GM12878 (cell line): ENCODE data around the gene USP31. TPM values are rescaled to one million over a fixed set of nuclear protein-coding genes. Genes with fewer than 3 reads are reported as not detected.

Source experiments
- ATAC-seq: fragments of 200-7000 bp; cut with Tn5 transposase; 3 replicates; pipeline ENCODE4 v1.9.1; 2020; ENCODE audit warnings: mild to moderate bottlenecking, moderate library complexity
- BruUV-seq: library from RNA; stranded (reverse); fragments of 400-500 nt; replicated peaks from 2 replicates; lab custom pipeline; 2021; lab: Mats Ljungman, UMichigan
- CTCF ChIA-PET: fragments of 300-600 bp; sonication (Branson Sonifier 250); formaldehyde crosslinking; extraction: SDS; loops from one replicate; lab custom pipeline; 2021; ENCODE audit warnings: inconsistent platforms; lab: Yijun Ruan, JAX
- POLR2A ChIA-PET: fragments of 350-600 bp; formaldehyde crosslinking; extraction: SDS; loops from one replicate; lab custom pipeline; 2021; ENCODE audit warnings: inconsistent platforms; lab: Charles Lee
- RAD21 ChIA-PET: fragments of 300-600 bp; sonication (Branson Sonifier 250); formaldehyde crosslinking; loops from one replicate; lab custom pipeline; 2023; ENCODE audit warnings: antibody characterized with exemption; ENCODE audit not compliant: unreplicated experiment; lab: Charles Lee
- SMC1A ChIA-PET: fragments of 300-600 bp; sonication (Branson Sonifier 250); formaldehyde crosslinking; loops from one replicate; lab custom pipeline; 2023; ENCODE audit not compliant: unreplicated experiment, uncharacterized antibody; lab: Charles Lee
- DNase-seq: peaks from one replicate; pipeline ENCODE4 v3.0.0-alpha.2; 2011; ENCODE audit warnings: low read depth, low spot score
- FAIRE-seq: peaks from 3 replicates; lab custom pipeline; 2011; peaks lifted over from hg19 to GRCh38; lab: Jason Lieb, UNC
- H2AFZ ChIP-seq: 2 replicates; pipeline ENCODE4 v1.6.0; 2011; ENCODE audit warnings: low read depth, low read length, control low read depth; ENCODE audit not compliant: control insufficient read depth
- H3K27ac ChIP-seq: 2 replicates; pipeline ENCODE4 v1.5.1; 2011; ENCODE audit warnings: control low read depth; ENCODE audit not compliant: control insufficient read depth, insufficient read depth
- H3K27me3 ChIP-seq, 2 experiments: replicated peaks in 1 of 2; 2 replicates each; pipeline versions ENCODE4 v1.6.0 to v1.6.1; 2011; ENCODE audit warnings: low read length in 1 of 2; ENCODE audit not compliant: control insufficient read depth in 2 of 2, insufficient read depth in 2 of 2
- H3K36me3 ChIP-seq, 2 experiments: 2 replicates each; pipeline ENCODE4 v1.5.1; 2011; ENCODE audit warnings: low read length in 1 of 2; ENCODE audit not compliant: control insufficient read depth in 2 of 2, insufficient read depth in 2 of 2
- H3K4me1 ChIP-seq: 2 replicates; pipeline ENCODE4 v1.6.1; 2011; ENCODE audit warnings: mild to moderate bottlenecking, low read length, moderate library complexity, mixed read lengths; ENCODE audit not compliant: control insufficient read depth, insufficient read depth
- H3K4me2 ChIP-seq: 2 replicates; pipeline ENCODE4 v1.6.0; 2011; ENCODE audit warnings: control low read depth; ENCODE audit not compliant: control insufficient read depth, insufficient read depth
- H3K4me3 ChIP-seq: fragments of 200-600 bp; sonication (generic); 2 replicates; pipeline ENCODE4 v1.5.1; 2016
- H3K79me2 ChIP-seq: 2 replicates; pipeline ENCODE4 v1.6.0; 2011; ENCODE audit warnings: low read length; ENCODE audit not compliant: control insufficient read depth, insufficient read depth
- H3K9ac ChIP-seq: 2 replicates; pipeline ENCODE4 v1.8.0; 2011; ENCODE audit warnings: low read length, control low read depth, mixed read lengths; ENCODE audit not compliant: control insufficient read depth, insufficient read depth
- H3K9me3 ChIP-seq: replicated peaks from 3 replicates; pipeline ENCODE4 v1.5.1; 2011; ENCODE audit warnings: mild to moderate bottlenecking, low read length; ENCODE audit not compliant: control insufficient read depth, insufficient read depth
- H4K20me1 ChIP-seq: 2 replicates; pipeline ENCODE4 v1.6.0; 2011; ENCODE audit not compliant: control insufficient read depth, insufficient read depth
- ATF2 ChIP-seq: IDR thresholded peaks from 2 replicates; pipeline ENCODE4 v1.6.1; 2012; ENCODE audit warnings: low read length, inconsistent platforms
- ATF7 ChIP-seq: fragments of 450-650 bp; IDR thresholded peaks from 2 replicates; pipeline ENCODE4 v1.6.1; 2016; ENCODE audit warnings: low read depth, mild to moderate bottlenecking
- CBFB ChIP-seq: IDR thresholded peaks from 2 replicates; pipeline ENCODE4 v1.6.1; 2016; ENCODE audit warnings: antibody characterized with exemption, low read depth
- CHD1 ChIP-seq: IDR thresholded peaks from 2 replicates; pipeline ENCODE4 v1.6.1; 2012; ENCODE audit warnings: low read depth, low read length, improper control_type of control experiment
- CREB1 ChIP-seq: IDR thresholded peaks from 2 replicates; pipeline ENCODE4 v1.6.1; 2012; ENCODE audit warnings: low read depth, mild to moderate bottlenecking, inconsistent platforms
- E4F1 ChIP-seq: fragments of 450-650 bp; IDR thresholded peaks from 2 replicates; pipeline ENCODE4 v1.6.1; 2018; ENCODE audit warnings: borderline replicate concordance, mild to moderate bottlenecking; ENCODE audit not compliant: partially characterized antibody
- EP300 ChIP-seq, 2 experiments: fragments of 150-350 bp in 1 of 2; IDR thresholded peaks; 2 replicates each; pipeline ENCODE4 v1.6.1; 2011 to 2012; ENCODE audit warnings: low read depth in 2 of 2, low read length in 2 of 2, borderline replicate concordance in 1 of 2, improper control_type of control experiment in 1 of 2, inconsistent platforms in 1 of 2; ENCODE audit not compliant: control insufficient read depth in 1 of 2
- FOS ChIP-seq: IDR thresholded peaks from 3 replicates; pipeline ENCODE4 v1.6.1; 2011; ENCODE audit warnings: borderline replicate concordance; ENCODE audit not compliant: insufficient read length; ENCODE audit errors: extremely low read depth
- HDGF ChIP-seq: fragments of 450-650 bp; IDR thresholded peaks from 2 replicates; pipeline ENCODE4 v1.6.1; 2016; ENCODE audit warnings: antibody characterized with exemption
- HSF1 ChIP-seq: fragments of 150-350 bp; IDR thresholded peaks from 2 replicates; pipeline ENCODE4 v1.6.1; 2014; ENCODE audit warnings: mild to moderate bottlenecking, low read depth, low read length
- MAX ChIP-seq: IDR thresholded peaks from 2 replicates; pipeline ENCODE4 v1.6.1; 2012; ENCODE audit warnings: low read depth, low read length, improper control_type of control experiment
- MXI1 ChIP-seq: fragments of 150-350 bp; IDR thresholded peaks from 2 replicates; pipeline ENCODE4 v1.6.1; 2011; ENCODE audit warnings: low read depth, mild to moderate bottlenecking, inconsistent platforms, low read length, improper control_type of control experiment
- RUNX3 ChIP-seq: IDR thresholded peaks from 2 replicates; pipeline ENCODE4 v1.6.1; 2012; ENCODE audit warnings: low read length, inconsistent platforms
- ZZZ3 ChIP-seq: IDR thresholded peaks from 2 replicates; pipeline ENCODE4 v1.6.1; 2011; ENCODE audit warnings: low read depth; ENCODE audit not compliant: control insufficient read depth, insufficient read length
- WGBS: methylation state at CpG from one replicate; pipeline ENCODE4 v1.1.6; 2016; ENCODE audit warnings: low lambda C conversion rate; ENCODE audit not compliant: insufficient replicate concordance, insufficient coverage; ENCODE audit errors: missing lambda C conversion rate; 5-methylcytosine and 5-hydroxymethylcytosine counted together
- in situ Hi-C: fragments of 300-500 bp; cut with MboI; formaldehyde crosslinking; loops from 9 replicates; pipeline ENCODE4 v1.14.3; 2018; ENCODE audit warnings: mixed read lengths
- intact Hi-C: fragments of 100-400 bp; cut with micrococcal nuclease; formaldehyde crosslinking; loops from one replicate; pipeline ENCODE4 v1.14.2; 2022; ENCODE audit not compliant: unreplicated experiment
- polyA plus RNA-seq, 11 experiments: library from polyadenylated mRNA; depleted of rRNA in 4 of 11; unstranded in 6 of 11; stranded (reverse) in 5 of 11; fragments of >200 nt; fragmentation: Nextera tagmentation in 4 of 11; fragmentation: Illumina TruSeq in 1 of 11; extraction: Ambion mirVana in 4 of 11; extraction: Trizol in 1 of 11; gene quantifications; 1 replicate in 1 of 11; 2 replicates in 10 of 11; pipeline versions ENCODE4 v1.2.1 to v1.2.3, GENCODE V29; 2011 to 2016; ENCODE audit warnings: inconsistent platforms in 2 of 11, missing spikeins in 2 of 11, low read depth in 1 of 11
- total RNA-seq, 4 experiments: library from RNA; depleted of rRNA in 3 of 4; stranded (reverse); fragments of >200 nt in 3 of 4; fragmentation: Illumina TruSeq in 1 of 4; extraction: Trizol in 1 of 4; gene quantifications; 2 replicates each; pipeline versions ENCODE4 v1.2.1 to v1.2.3, GENCODE V29; 2013 to 2021

Gene USP31
- total and polyA plus RNA-seq, 10 of the 15 experiments (the other 5 are each of a cell fraction or from before 2014, with no cell fraction given), result 0.87 to 6.5 (median 3.2) TPM

- WGBS, result 62% methylated on average over 2 of the region's 2 CpGs
- no peak overlapping the region for H2AFZ ChIP-seq
- ChIA-PET SMC1A (no interaction called here), POLR2A (no interaction called here), RAD21 (no interaction called here), CTCF (no interaction called here)
- H3K79me2 ChIP-seq, result no peaks in the 10 kb centered on the region
- no peak overlapping the region for H3K27ac ChIP-seq
- H3K9ac ChIP-seq, result no peak overlapping the region
- FAIRE-seq (no peak), DNase-seq (no peak), ATAC-seq (no peak)
- H3K27me3 ChIP-seq, result no peaks in the 10 kb centered on the region
- H3K4me3 ChIP-seq, result no peak overlapping the region
- in situ Hi-C loops (no loop called here), intact Hi-C loops (no loop called here)
- no peaks in the 10 kb centered on the region for H3K36me3 ChIP-seq
- BruUV-seq, result no TSS peak
- no peaks in the 10 kb centered on the region for H3K4me1 ChIP-seq
- no peaks in the 10 kb centered on the region for H4K20me1 ChIP-seq
- H3K9me3 ChIP-seq, result peaks cover 3% of the 10 kb centered on the region; the same call in 2 of the 3 replicates
- H3K4me2 ChIP-seq, result no peak overlapping the region
- no peak for TF ChIP-seq MXI1
- TF ChIP-seq ZZZ3, result no peak
- no peak for TF ChIP-seq HDGF
- TF ChIP-seq EP300 (IDR thresholded peaks at IDR 0.05; ENCODE audit: borderline replicate concordance in 1 of 2, control insufficient read depth in 1 of 2, low read depth in 2 of 2, low read length in 2 of 2), result no peak
- TF ChIP-seq RUNX3, result no peak
- no peak for TF ChIP-seq MAX
- TF ChIP-seq FOS, result no peak
- no peak for TF ChIP-seq E4F1
- no peak for TF ChIP-seq HSF1
- TF ChIP-seq ATF7, result no peak
- TF ChIP-seq CREB1, result no peak
- TF ChIP-seq ATF2, result no peak
- no peak for TF ChIP-seq CHD1
- no peak for TF ChIP-seq CBFB
Observed at GRCh38 chr16:23137256-23137655, 12.0 kb downstream of the USP31 start.
